GM12892 (cell line): Measurements from ENCODE around the gene NFATC2.

Source experiments
- POLR2A ChIP-seq: IDR thresholded peaks from 2 replicates; pipeline ENCODE4 v1.6.1; 2011; ENCODE audit warnings: low read depth, low read length, control low read depth
- POLR2AphosphoS5 ChIP-seq: IDR thresholded peaks from 2 replicates; pipeline ENCODE4 v1.6.1; 2011; ENCODE audit warnings: low read depth, low read length, control low read depth
- TAF1 ChIP-seq: IDR thresholded peaks from 2 replicates; pipeline ENCODE4 v1.6.1; 2011; ENCODE audit warnings: low read depth, mild to moderate bottlenecking, control low read depth, low read length, borderline replicate concordance

DNA sequence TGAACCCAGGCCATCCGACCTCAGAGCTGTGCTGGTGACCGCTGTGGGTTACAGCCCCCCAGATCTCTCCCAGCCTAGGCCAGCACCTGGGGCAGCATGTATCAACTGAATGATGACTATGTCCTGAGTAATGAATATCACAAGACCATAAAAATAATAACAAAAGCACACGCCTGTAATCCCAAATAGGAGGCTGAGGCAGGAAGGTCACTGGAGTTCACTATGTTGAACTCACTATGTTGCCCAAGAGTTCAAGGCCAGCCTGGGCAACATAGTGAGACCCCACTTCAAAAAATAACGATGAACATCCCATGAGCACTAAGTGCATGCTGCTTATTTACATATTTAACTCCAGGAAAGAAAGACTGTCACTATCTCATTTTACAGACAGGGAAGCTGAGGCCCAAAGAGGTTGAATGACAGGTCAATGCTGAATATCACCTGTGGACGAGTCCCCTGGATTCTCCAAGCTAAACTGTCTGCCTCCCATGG is 92.3 kb downstream of the NFATC2 start:
- TF ChIP-seq POLR2A (no peak), POLR2AphosphoS5 (no peak), TAF1 (no peak)
